Measurements from ENCODE around the gene BACH2.
"Not testable (repeated sequence)": the region's sequence is repeated elsewhere in the genome, so short reads cannot be mapped to it uniquely, and the experiment has no call there.

The BACH2 gene

DNA sequence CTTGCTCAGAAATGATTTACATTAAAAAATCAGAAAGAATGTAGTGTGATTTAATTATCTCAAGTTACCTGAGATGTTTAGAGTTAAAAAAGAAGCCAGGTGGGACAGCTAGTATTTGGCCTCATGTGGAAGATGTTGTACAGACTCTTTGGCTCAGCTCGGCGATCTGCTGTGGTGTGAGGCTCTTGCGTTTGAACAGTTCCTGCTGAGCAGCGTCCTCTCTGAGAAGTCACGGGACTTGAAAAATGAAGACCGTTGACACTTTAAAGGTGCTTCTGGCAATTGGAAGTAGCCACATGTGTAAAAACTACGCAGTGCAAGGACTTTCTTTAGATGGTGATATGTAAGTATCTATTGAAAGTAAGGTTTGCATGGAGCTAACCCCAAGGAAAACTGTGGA, 169.0 kb downstream of the BACH2 start:
- DNase-seq (ENCODE audit: low read depth, low spot score), result no peak

DNA sequence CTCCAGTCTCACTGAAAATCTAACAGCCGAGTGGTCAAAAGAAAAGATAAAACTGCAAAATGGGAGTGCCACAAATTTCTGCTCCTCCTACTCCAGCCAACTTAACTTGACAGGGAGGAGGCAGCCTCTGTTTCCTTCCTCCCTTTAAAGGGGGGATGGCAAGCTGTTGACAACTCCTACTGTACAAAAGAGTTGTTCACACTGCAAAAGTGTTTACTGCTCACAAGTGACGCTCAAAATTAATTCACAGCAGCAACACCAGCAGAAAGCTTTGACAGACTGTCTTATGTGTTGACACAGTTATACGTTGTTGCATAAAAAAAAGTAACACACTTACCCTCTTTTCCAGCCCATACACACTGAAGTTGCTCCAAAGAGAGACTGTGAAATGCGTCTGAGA, 169.8 kb downstream of the BACH2 start:
- DNase-seq (ENCODE audit: low read depth, low spot score), result no peak

DNA sequence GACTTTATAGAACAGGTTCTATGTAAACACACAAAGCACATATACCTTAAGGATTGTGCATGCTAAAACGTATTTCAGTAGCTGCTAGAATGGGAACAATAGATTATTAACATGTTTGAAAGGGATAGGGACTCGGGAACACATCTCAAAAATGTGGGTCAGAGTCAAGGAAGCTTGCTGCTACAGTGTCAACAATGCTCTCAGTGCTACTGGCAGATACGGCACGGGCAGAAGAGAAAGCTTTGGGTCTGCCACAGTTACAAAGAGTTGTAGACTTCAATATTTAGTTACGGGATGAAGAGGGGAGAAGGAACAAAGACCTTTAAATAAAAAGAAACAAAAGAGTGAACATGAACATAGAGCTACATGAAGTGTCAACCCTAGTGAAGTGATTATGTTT, 170.5 kb downstream of the BACH2 start:
- no peak for DNase-seq (ENCODE audit: low read depth, low spot score)

DNA sequence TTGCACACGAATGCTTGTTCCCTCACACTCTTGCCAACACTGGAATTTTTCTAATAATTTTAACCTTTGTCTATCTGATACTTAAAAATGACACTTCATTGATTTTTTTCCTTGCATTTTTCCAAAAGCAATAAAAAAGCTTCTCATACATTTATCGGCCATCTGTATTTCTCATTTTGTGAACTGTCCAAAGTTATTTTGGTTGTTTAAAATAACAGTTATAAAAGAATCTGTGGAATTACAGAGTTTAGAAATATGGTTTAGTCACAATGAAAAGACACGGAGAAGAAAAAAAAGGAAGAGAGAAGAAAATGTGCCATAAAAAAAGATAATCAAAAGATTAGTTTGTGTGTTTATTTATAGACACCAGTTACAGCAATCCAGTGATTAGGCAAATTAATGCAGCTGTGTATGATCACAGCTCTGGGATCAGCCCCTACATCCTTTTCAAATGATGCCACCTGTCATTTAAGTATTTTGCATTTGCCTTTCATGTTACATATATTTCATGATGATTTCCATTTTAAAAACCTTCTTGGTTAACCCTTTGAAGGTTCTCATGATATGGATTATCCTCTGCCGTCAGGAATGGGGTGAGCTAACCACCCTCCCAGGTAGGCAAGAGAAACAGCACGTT, 171.7 kb downstream of the BACH2 start:
- no peak for DNase-seq (ENCODE audit: low read depth, low spot score)

DNA sequence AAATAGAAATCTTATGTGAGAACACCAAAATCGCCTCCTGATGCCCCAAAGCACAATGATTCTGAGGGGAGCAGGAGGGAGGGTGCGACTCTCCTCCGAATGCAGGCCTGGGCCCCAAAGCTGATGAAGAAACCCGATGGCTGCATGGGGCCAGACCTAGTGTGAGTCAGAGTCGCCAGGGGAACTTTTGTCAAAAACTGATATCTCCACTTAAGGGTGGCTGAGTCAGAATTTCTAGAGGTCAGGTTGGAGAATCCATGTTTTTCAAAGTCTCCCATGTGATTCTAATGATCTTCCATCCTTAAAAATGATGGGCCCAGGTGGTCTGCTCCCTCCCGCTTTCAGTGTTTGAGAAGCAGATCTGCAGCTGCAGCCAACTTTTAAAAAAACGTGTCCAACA, 172.8 kb downstream of the BACH2 start:
- DNase-seq (ENCODE audit: low read depth, low spot score), result no peak

DNA sequence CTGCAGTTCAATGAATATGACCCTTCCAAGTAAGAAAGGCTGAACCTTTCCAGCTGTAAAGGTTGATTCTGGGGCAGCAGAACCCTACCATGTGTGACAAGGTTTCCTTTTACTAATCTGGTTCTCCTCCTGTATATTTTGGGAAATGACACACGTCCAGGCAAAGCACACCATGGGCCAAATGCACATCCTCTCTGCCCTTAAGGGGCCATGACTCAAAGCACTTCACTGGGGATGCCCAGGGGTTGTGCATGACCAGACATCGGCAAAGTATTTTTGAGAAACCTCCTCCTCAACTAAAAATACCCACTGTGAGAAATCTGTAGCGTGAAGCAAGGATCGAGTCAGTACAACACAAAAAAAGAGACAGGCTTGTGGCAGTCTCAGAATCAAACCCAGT, 174.7 kb downstream of the BACH2 start:
- no peak for DNase-seq (ENCODE audit: low read depth, low spot score)

DNA sequence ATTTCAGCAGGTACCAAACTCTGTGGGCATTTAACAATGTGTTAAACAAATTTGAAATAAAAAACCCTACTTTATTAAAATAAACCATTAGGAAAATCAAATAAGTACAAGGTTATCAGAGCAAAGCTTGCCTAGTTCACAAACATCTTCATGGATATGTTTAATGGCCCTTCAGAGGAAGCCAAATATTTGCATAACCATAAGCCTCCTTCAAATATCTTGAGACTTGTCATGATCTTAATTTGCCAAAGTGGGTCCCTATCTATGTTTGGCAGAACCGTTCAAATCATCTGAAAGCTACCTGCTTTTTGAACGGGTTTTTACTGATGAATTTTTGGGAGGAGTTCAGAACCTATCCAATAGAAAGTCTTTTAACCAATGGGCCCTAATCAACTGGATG, 176.3 kb downstream of the BACH2 start:
- DNase-seq (ENCODE audit: low read depth, low spot score), result no peak

DNA sequence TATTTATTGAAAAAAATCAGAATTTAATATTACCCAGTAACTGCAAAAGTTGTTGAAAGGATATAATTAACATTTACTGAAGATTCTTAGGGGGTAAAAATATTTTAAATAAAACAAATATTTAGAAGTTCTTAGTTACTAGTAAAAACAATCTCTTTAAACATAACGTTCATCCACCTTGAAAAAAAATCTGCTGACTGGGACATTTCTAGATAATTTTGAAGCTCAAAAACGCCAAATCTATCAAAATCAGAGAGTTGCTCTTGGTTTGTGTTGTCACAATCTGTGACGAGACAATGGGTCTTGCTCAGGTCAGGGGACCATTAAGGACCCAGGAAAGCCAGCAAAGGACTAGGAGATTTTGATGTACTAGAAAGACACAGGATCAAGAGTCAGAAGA, 177.0 kb downstream of the BACH2 start:
- DNase-seq (ENCODE audit: low read depth, low spot score), result no peak

DNA sequence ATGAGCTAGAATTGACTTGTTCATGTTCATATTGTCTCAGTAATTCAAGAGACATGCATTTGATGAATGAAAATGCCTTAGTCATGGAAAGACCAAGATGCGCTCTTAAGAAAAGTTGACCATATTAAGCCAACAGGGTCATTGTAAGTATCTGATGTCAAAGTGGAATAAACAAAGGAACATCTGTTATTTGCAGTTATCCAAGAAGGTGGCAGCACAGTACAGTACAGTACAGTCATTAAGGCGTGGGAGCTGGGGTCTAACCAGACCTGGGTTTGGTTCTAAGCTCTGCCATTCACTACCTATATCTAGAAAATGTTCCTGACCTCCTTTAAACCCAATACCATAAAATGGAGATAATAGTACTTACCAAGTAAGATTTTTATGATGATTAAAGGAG, 178.1 kb downstream of the BACH2 start:
- DNase-seq (ENCODE audit: low read depth, low spot score), result no peak

DNA sequence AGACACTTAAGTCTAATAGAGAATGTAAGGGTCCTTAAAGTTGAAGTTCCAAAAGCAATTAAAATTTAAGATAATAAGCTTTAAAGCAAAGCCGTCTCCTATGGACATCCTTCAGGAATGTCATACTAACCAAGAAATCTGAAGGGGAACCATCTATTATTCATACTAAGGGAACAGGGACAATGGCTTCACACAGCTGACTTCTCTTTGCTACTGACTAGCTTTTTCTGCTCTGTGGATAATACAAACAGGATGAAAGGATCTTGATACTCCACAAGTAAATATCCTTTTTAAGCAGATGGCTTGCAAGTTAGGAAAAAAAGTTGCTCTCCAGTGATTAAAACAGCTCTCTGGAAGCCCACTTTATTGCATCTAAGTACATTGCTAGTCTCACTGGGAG, 178.6 kb downstream of the BACH2 start:
- no peak for DNase-seq (ENCODE audit: low read depth, low spot score)

DNA sequence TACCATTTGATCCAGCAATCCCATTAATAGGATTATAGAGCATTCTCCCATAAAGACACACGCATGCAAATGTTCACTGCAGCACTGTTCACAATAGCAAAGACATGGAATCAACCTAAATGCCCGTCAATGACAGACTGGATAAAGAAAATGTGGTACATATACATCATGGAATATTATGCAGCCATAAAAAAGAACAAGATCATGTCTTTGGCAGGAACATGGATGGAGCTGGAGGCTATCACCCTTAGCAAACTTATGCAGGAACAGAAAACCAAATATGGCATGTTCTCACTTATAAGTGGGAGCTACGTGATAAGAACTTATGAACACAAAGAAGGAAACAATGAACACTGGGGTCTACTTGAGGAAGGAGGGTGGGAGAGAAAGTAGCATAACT, 180.5 kb downstream of the BACH2 start:
- DNase-seq (ENCODE audit: low read depth, low spot score), result not testable (repeated sequence)

DNA sequence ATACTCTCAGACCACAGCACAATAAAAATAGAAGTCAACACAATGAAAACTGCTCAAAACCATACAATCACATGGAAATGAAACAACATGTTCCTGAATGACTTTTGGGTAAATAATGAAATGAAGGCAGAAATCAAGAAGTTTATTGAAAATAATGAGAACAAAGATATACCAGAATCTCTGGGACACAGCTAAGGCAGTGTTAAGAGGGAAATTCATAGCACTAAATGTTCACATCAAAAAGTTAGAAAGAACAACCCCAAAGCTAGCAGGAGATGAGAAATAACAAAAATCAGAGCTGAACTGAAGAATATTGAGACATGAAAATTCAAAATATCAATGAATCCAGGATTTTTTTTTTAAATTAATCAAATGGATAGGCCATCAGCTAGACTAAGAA, 183.3 kb downstream of the BACH2 start:
- no peak for DNase-seq (ENCODE audit: low read depth, low spot score)

DNA sequence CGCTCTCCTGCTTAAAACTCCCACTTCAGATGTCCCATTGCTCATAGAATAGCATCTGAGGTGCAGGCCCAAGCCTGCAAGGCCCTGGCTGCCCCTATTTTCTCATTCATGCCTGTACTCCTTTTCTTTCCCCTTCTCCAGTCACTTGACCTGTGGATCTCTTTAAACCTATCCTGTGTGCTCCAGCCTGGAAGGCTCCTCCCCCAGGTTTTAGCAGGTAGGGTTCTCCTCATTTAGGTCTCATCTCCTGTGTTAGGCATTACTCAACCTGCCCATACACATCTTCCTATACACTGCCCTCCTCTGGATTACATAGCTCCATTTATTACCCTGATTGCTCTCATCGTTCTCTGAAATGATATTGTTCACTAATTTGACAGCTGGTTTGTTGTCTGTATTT, 185.3 kb downstream of the BACH2 start:
- no peak for DNase-seq (ENCODE audit: low read depth, low spot score)

DNA sequence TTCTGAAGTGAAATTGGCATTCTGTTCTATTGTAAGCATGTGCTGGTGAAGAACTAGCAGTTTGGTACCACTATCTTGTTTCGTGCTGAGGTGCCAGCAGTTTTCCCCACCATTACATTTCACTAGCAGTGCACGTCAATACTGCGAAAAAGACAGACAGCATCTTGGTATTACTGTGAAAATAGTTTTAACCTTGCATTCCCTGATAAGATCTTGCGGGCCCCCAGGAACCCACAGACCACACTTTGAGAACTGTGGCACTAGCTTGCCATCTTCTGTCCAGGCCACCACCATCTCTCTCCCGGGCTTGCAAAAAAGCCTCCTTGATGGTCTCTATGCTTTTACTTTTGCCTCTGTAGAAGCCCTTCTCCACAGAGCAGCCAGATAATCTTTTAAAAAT, 185.7 kb downstream of the BACH2 start:
- no peak for DNase-seq (ENCODE audit: low read depth, low spot score)

DNA sequence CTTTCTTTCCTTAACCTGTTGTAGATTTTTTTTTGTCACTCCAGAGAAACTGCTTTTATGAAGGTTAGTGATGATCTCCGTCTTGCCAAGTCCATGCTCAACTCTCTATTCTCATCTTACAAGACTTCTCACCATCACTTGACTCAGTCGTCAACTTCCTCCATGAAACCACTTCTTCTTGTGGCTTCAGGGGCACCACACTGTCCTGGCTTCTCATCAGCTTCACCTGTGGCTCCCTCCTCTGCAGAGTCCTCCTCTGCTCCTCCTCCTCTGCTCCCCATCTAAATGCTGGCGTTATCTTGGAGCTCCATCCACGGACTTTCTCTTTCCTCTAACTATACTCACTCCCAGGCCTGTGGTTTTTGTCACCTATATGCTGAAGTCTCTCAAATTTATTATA, 187.5 kb downstream of the BACH2 start:
- no peak for DNase-seq (ENCODE audit: low read depth, low spot score)

DNA sequence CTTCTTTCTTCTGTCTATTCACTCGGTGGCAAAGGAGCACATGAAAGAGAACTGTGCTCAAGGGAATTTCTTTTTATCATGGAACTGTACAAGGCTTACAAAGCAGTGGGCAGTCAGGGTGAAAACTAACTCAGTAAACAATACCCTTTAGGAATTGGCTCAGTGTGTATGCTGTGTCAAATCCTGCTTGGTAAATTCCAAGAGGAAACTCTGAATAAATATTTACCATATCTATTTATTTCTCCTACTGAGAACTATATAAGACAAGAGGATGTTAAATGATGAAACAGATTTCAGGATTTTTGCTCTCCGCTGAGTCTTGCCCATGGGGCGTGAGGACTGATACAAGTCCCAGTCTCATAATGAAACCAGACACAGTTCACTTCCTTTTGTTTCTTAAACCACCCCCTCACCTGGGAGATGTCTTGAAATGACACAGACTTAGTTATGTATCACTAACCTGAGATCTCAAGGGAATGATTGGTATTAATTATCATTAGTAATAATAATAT, 188.8 kb downstream of the BACH2 start:
- no peak for DNase-seq (ENCODE audit: low read depth, low spot score)

DNA sequence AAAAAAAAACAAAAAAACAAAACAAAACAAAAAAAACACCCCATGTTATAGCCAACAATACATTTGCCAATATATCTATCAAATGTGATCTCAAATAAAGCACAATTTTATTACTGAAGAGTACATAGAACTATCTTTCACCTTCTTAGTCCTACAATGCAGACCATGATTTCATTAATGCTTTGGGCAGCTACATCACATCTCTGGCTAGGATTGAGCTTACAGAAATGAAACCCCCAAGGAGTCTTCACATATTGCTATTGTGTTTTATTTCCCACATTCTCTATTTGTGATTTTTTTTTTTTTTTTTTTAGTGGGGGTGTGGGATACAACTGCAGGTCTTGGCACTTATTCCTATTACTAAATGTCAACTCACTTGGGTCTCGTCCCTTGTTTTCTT, 189.3 kb downstream of the BACH2 start:
- DNase-seq (ENCODE audit: low read depth, low spot score), result no peak

DNA sequence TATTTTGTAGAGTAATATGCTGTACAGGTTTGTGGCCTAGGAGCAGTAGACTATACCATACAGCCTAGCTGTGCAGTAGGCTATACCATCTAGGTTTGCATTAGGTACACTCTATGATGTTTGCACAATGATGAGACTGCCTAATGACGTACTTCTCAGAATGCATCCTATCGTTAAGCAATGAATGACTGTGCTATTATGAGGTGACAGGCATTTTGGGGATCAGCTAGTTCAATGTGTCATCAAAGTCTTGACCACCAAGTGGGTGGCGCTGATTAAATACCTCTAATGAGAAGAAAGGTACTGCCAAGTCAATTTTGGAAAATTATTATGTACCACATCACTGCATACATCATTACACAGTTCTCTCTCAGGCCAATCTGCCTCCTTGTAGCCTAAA, 190.2 kb downstream of the BACH2 start:
- no peak for DNase-seq (ENCODE audit: low read depth, low spot score)

DNA sequence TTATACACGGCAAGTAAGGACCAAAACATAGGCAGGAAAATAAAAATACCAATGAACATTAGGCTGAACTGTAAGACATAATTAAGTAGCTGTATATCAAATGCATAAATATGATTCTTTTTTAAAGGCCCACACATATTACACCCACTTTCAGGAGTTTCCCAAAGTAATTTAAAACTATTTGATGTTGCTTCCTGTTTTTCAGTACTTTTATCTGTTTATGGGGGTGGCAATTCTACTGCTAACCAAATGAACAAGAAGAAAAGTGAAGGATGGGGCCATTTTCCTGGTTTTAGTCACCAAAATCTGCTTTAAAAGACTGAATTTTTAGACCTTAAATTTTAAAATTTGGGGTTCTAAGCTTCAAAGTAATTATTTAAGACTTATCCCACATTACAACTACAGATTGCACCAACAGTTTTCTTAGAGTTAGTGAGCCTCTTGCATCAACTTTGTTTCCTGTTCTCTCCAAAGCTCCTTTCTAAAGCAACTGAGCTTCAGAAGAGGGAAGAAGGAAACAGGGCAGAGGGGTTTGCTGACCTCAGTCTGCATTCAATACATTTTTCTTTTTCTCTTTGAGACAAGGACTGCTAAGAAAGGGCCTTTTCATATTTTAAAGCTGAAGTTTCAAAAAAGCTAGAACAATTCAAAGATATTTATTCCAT, 191.0 kb downstream of the BACH2 start:
- no peak for DNase-seq (ENCODE audit: low read depth, low spot score)

DNA sequence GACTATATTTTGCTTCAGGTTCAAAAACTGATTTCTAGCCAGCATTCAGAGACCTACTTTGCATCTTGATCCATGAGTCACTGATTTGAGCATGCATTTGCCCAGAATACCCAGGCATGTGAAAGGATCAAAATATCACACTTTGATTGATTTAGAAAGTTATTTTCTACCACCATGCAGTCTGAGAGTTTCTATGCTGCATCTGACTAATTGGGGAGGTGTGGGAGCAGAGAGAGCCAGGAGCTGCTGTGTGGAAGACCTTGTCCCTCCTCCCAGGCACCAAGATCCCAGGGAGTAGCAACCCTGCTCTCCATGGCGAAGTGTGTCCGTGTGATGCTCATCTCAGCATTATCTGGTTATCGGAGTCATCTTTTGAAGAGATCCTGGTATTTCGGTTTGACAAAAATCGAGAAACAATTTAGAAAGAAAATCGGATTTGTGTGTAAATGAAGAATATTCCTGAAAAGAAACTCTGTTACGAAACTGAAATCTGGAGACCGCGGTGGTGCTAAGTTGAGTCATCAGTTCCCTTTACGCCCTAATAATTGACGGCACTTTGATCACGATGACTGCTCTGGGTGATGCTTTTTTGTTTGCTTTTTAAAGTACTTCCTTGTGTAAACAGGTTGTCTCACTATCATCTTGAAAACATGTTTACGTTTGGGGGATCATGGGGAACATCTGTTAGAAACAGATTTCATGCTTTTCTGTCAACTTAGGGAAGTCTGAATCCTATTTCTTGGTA, 193.4 kb downstream of the BACH2 start:
- no peak for DNase-seq (ENCODE audit: low read depth, low spot score)

DNA sequence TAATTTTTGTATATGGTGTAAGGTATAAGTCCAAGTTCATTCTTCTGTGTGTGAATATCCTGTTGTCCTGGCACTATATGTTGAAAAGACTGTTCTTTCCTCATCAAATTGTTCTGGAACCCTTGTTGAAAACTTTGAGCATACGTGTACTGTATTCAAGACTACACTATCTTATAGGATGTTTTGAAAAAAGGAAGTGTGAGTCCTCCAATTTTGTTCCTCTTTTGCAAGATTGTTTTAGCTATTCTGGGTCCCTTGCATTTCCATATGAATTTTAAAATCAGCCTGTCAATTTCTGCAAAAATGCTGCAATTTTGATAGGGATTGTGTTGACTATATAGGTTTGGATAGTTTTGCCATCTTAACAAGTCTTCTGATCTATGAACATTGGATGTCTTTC, 195.2 kb downstream of the BACH2 start:
- no peak for DNase-seq (ENCODE audit: low read depth, low spot score)

DNA sequence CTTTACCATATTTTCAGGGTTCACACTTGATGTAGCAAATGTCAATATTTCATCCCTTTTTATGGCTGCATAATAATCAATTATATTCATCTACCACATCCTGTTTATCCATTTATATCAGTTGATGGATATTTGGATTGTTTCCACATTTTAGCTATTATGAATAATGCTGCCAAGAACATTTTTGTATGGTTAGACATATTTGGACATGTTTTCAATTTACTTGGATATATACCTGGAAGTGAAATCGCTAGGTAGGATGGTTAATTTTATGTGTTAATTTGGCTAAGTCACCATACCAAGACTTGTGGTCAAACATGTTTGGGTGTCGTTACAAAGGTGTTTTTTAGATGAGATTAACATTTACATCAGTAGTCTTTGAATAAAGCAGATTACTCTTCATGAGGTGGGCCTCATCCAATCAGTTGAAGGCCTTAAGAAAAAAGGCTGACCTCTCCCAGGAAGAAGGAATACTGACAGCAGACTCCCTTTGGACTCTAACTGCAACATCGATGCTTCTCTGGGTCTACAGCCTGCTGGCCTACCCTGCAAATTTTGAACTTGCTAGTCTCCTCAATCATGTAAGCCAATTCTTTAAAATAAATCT, 196.5 kb downstream of the BACH2 start:
- no peak for DNase-seq (ENCODE audit: low read depth, low spot score)

DNA sequence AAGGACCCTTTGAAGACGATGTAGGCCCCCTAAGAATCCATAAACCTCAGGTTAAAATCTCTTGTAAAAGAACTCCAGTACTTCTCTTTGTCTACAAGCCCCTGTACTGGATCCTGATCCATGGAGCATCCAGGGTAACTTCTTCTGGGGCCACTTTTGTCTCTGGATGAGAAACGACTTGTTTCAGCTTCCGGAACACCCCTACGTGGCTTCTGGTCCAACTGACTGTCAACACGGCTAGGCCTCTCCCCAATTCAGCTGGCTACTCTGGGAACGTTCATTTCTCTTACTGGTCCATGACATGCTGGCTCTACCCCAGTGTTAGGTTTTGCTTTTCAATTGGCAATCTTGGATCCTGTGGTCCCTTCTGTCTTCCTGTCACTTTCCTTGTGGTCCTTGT, 198.0 kb downstream of the BACH2 start:
- DNase-seq (ENCODE audit: low read depth, low spot score), result no peak
